Activated CD4-positive, alpha-beta T cell treated with anti-CD3 and anti-CD28 coated beads, Interleukin-2, Interleukin-4, amounts not matched to agents 100 ng/mL and 50 ng/mL, durations not matched to agents 16 hours and 8 hours (primary cell): Measurements from ENCODE around the gene MCC.

Source experiments
- DNase-seq: peaks from one replicate; pipeline ENCODE4 v3.0.0-alpha.2; 2020; ENCODE audit warnings: low spot score

The MCC gene

GRCh38 chr5:113108485-113108884 is 379.8 kb downstream of the MCC start:
- no peak for DNase-seq

DNA sequence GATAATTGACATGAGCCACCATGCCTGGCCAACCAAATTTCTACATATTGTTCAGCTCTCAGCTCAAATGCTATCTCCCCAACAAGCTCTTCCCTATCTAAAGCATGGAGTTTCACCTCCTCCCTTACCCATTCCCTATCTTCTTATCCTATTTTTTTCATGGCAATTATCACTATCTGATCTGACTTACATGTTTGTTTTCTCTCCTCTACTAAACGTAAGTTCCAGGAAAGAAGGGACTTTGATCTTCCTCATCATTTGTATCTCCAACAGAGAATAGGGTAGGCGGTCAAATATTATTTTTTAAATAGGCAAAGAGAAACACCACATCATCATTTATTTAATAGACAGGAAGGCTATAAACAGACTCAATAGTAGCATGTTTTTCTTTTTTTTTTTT is 381.4 kb downstream of the MCC start:
- DNase-seq: no peak

- DNase-seq: no peak
These were observed 382.5 kb downstream of the MCC start for GRCh38 chr5:113105693-113106280.

DNA sequence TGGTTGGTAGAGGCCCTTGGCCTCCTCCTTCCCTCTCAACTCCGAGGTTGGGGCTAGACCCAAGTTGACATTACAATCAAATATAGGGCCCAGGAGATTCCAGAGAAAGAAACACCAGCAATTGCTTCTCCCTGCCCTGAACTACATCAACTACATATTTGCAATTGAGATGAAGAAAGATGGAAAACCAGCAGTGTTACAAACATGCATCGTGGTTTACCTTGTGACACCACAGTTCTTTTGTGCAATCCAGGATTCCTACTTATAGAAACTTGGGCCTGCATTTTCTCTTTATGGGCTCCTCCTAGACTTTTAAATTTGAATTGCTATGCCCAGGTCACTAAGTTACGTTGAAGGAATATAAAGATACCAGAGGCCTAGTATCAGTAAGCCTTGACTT is 384.9 kb downstream of the MCC start:
- no peak for DNase-seq

- DNase-seq: no peak
These were observed 386.1 kb downstream of the MCC start for GRCh38 chr5:113102121-113102531.

- DNase-seq: no peak
These were observed 387.3 kb downstream of the MCC start for GRCh38 chr5:113100981-113101380.

DNA sequence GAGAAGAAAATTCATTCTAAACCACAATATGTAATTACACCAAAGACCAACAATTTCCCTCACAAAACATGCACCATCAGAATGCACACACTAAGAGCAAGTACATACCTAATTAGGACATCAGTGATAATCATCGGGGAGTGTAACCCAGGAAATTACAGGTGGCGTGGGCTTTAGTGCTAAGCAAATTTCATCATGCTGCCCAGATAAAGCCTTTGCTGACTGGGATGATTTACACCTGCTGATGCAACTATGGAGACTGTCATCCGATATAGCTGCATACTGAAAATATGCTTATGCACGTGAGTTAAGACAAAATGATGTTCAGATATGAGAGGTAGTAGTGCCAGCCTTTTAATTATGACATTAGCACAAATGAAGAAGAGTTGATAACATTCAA is 388.4 kb downstream of the MCC start:
- DNase-seq: no peak

GRCh38 chr5:113098378-113098777 is 389.9 kb downstream of the MCC start:
- no peak for DNase-seq

- DNase-seq: no peak
These were observed 392.4 kb downstream of the MCC start for GRCh38 chr5:113095831-113096230.

GRCh38 chr5:113093558-113093957 is 394.7 kb downstream of the MCC start:
- no peak for DNase-seq

DNA sequence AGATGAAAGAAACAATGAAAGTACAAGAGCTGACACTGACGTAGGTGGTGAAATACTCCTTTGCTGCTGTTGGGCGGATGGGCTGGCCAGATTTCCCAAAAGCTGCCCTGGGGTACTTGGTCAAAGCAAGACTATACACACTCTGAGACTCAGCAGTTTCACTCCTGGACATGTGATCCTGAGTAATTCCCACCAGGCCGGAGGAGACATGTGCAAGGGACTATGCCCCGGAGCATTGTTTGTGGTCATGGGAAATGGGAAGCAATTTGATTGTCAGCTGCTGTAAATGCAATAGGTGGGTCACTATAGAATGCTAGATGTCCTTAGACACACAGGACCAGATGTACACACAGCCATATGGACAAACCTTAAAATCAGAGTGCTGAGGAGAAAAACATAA is 395.6 kb downstream of the MCC start:
- DNase-seq: no peak

GRCh38 chr5:113091622-113092021 is 396.6 kb downstream of the MCC start:
- DNase-seq: no peak

DNA sequence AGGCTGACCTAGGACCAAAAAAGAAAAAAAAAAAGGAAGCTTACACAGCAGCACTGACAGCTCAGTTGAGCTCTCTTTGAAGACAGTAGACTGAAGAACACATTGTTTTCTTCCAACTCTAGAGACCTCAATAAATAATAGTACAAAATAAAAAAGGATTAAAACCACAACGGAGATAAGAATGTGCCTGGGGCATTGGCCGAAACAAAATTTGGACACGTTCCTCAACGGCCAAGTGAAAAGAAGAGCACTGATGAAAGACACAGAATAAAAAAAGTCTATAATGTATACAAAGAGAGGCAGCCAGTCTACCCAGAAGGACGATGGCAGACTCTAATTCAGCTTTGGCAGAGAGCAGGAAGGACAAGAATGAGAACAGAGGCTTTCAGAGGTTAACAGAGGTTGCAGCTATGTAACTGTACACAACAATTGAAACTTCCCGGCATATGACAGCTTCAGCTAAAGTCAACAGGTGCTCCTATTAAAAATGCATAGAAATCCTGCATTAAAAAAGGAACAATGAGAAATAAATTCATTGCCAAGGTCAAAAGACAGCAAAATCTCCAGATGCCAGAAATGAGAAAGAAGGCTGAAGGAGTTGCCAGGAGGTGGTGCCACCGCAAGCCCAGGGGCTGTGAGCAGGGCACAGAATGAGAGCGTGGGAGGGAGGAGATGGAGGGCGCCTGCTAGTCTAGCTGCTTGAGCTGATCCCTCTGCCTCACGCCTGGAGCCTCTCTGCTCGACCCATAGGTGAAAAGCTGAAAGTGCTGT is 397.7 kb downstream of the MCC start:
- peak; percentile 4 for DNase-seq

- no peak for DNase-seq
These were observed 398.5 kb downstream of the MCC start for GRCh38 chr5:113089653-113090335.

- no peak for DNase-seq
These were observed 400.2 kb downstream of the MCC start for GRCh38 chr5:113087976-113088514.

DNA sequence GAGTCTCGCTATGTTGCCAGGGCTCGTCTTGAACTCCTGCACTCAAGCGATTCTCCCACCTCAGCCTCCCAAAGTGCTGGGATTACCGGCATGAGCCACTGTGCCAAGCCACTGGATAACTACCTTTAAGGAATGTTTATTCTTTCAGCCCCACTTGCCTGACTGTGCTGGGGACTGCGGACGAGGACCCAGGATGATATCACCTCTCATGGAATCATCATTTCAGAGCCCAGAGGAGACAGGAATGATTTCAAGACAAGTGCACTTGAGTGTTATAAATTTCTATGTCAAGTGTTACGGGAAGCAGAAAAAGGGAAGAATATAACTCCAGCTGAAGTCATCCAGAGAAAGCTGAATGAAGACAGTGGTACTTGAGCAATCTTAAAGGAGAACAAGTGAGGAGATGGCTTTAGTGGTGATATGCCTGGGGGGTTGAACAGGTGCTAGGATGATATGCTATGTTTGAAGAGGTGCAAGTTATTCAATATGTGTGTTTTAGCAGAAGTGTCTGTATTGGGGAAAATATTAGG is 402.3 kb downstream of the MCC start:
- DNase-seq: no peak

- DNase-seq: no peak
These were observed 403.2 kb downstream of the MCC start for GRCh38 chr5:113085084-113085414.

GRCh38 chr5:113084402-113085083 is 403.7 kb downstream of the MCC start:
- DNase-seq: no peak

GRCh38 chr5:113083481-113083880 is 404.8 kb downstream of the MCC start:
- no peak for DNase-seq

DNA sequence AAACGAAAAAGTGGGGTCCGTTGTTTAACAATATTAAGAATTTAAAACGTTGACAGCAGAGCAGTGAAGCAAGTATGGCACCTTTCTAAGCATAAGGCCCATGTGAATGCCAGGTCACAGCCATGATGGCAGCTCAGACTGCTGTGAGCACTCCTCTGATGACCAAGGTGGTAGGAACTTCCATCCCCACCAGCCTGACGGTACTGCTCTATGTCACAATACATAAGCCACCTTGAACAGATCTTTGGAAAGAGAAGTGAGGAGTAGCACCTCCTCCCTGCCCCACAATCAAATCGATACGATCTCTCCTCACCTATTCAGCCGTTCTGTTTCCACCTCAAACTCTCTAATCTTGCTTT is 405.7 kb downstream of the MCC start:
- no peak for DNase-seq

GRCh38 chr5:113081881-113082546 is 406.2 kb downstream of the MCC start:
- DNase-seq: no peak
